ENCODE data around the gene POFUT2.

POFUT2 gene

DNA sequence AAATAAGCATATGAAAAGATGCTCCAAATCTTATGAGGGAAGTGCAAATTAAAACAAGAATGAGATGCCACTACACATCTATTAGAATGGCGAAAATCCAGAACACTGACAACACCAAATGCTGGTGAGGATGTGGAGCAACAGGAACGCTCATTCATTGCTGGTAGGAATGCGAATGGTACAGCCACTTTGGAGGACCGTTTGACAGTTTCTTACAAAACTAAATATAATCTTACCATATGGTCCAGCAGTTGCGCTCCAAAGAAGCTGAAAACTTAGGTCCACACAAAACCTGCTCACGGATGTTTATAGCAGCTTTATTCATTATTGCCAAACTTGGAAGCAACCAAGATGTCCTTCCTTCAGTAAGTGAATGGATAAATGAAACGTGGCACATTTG is 50.3 kb downstream of the POFUT2 start:
- no peak overlapping the region for H3K27ac ChIP-seq
- TF ChIP-seq, protein P1, sequence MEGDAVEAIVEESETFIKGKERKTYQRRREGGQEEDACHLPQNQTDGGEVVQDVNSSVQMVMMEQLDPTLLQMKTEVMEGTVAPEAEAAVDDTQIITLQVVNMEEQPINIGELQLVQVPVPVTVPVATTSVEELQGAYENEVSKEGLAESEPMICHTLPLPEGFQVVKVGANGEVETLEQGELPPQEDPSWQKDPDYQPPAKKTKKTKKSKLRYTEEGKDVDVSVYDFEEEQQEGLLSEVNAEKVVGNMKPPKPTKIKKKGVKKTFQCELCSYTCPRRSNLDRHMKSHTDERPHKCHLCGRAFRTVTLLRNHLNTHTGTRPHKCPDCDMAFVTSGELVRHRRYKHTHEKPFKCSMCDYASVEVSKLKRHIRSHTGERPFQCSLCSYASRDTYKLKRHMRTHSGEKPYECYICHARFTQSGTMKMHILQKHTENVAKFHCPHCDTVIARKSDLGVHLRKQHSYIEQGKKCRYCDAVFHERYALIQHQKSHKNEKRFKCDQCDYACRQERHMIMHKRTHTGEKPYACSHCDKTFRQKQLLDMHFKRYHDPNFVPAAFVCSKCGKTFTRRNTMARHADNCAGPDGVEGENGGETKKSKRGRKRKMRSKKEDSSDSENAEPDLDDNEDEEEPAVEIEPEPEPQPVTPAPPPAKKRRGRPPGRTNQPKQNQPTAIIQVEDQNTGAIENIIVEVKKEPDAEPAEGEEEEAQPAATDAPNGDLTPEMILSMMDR (conservative IDR thresholded peaks at IDR 0.05): no peak

DNA sequence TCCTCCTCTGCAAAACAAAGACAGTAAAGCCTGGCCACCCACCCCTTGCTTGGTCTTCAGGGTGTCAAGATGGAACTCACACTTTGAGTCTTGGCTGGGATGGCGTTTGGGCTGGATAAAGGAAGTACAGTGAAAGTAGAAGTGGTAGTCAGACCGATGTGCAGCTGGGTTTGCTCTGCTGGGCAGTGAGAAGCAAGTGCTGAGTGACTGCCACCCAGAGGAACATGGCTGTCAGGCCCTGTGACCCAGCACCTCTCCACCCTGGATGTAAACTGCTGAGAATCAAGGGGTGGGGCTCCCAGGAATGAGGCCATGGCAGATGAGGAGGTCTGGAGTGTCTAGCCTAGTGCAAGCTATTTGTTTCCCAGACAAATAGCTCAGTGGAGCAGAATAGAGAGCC is 51.2 kb downstream of the POFUT2 start:
- TF ChIP-seq, protein P1 (conservative IDR thresholded peaks at IDR 0.05): no peak; the same call in 1 of the 2 replicates
- H3K27ac ChIP-seq: peak overlapping the region; percentile 63

DNA sequence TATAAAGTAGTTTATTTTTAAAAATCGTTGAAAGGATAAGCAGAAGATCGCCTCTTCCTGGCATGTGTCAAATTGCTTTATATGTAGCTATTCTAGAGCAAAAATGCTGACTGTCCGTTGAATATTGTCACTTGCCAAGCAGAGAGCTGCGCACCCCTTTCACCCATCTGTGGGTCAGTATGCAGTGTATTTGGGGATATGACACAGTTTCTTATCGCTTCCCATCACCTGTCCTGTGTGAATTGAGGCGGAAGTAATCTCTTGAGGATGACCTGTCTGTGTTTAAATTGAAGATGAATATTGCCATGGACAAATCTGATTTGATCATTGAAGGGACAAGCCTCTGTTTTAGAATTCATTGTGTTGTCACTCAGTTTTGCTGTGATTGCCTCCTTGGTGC is 52.2 kb downstream of the POFUT2 start:
- TF ChIP-seq, protein P1 (conservative IDR thresholded peaks at IDR 0.05): no peak
- H3K27ac ChIP-seq: peak overlapping the region; percentile 63

DNA sequence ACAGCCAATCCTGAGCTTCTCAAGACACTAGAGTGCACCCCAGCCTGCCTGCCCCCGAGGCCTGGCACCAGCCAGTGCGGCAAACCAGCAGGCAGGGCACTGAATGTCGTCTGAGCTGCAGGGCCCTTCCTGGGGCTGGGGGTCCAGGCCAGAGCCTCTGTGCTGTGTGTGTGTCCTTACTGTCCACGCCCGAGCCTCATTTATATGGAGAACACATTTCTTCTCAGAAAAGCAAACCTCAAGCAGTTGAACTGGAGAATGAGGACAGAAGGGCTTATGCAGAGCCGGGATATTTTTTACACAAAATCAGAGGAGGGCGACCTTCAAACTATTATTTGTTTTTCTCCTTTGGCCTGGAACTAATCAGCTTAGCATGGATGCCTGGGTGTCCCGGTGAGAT is 52.7 kb downstream of the POFUT2 start:
- H3K27ac ChIP-seq: peak overlapping the region; percentile 63
- TF ChIP-seq, protein P1 (conservative IDR thresholded peaks at IDR 0.05): no peak

DNA sequence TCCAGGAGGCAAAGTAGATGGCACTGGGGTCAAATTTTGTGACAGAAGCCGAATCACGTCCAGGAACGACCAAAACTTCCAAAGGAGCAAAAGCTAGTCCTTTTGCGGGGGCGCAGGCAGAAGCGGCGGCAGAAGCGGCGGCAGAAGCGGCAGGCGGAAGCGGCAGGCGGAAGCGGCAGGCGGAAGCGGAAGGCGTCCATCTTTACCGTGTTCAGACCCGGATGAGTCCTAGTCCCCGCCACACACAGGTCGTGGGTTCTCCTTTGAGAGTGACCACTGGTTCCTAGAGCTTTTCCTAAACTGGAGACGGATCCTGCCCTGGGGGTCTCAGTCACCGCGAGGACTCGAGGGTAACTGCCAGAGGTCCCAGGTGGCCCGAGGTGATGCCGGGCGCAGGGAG is 53.6 kb downstream of the POFUT2 start:
- H3K27ac ChIP-seq: no peak overlapping the region
- TF ChIP-seq, protein P1 (conservative IDR thresholded peaks at IDR 0.05): no peak

DNA sequence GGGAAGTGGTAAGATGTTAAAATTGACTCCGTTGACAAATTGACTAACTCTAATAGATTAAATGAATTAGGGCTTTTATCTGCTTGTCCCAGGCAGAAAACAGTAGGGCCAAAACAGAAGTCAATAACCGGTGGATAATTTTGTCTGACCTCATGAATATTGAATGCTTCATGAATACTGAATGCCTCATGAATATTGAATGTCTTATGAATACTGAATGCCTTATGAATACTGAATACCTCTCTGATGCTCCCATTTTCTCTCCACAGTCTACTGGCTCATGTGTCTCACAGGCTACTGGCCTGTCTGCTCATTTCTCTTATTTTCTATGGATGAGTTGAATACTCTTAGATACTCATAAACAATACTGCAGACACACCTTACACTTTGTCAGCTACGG is 56.0 kb downstream of the POFUT2 start:
- TF ChIP-seq, protein P1 (conservative IDR thresholded peaks at IDR 0.05): no peak
- H3K27ac ChIP-seq: no peak overlapping the region

DNA sequence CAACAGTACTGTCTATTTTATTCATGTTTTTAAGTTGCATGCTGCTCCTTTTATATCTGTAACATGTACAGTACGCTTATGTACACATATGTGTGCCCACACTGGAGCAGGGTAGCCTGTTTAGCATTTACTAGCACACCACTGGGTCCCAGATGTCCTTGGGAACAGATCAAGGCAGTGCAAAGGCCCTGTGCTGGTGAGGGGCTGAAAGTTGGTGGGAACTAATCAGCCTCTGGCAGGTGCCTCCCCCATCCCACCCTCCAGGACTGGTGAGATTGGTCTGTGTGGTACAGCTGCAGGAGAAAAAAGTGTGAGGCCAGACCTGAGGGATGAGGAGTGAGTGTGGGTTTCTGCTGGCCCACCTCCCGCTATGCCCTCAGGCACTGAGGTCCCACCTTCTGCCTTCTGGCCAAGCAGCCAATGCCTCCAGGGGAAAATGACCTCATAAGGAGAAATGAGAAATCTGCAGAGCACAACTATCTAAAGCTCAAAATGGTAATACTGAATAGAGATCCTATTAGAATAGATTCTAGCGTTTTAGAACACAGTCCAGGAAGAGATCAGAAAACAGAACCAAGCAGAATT is 58.9 kb downstream of the POFUT2 start:
- TF ChIP-seq, protein P1 (conservative IDR thresholded peaks at IDR 0.05): no peak
- H3K27ac ChIP-seq: no peak overlapping the region

All from VCaP (cell line).